GM23338 (cell line): ENCODE measurements around the gene RBMS2.

Experiments used
- NANOG ChIP-seq: IDR thresholded peaks from 2 replicates; pipeline ENCODE4 v1.6.1; 2016; ENCODE audit warnings: antibody characterized with exemption, borderline replicate concordance
- TF ChIP-seq, protein P1 (sequence below), 2 experiments: fragments of 200-600 bp in 1 of 2; sonication (generic) in 1 of 2; conservative IDR thresholded peaks; 2 replicates each; pipeline versions ENCODE4 v1.5.1 to v1.6.1; 2016 to 2017; ENCODE audit warnings: antibody characterized with exemption in 2 of 2, low read depth in 2 of 2, mild to moderate bottlenecking in 2 of 2, moderate library complexity in 1 of 2
- TF ChIP-seq, protein P2 (sequence below): IDR thresholded peaks from one replicate; pipeline ENCODE4 v1.6.1; 2018; ENCODE audit warnings: antibody characterized with exemption; ENCODE audit not compliant: unreplicated experiment

DNA sequence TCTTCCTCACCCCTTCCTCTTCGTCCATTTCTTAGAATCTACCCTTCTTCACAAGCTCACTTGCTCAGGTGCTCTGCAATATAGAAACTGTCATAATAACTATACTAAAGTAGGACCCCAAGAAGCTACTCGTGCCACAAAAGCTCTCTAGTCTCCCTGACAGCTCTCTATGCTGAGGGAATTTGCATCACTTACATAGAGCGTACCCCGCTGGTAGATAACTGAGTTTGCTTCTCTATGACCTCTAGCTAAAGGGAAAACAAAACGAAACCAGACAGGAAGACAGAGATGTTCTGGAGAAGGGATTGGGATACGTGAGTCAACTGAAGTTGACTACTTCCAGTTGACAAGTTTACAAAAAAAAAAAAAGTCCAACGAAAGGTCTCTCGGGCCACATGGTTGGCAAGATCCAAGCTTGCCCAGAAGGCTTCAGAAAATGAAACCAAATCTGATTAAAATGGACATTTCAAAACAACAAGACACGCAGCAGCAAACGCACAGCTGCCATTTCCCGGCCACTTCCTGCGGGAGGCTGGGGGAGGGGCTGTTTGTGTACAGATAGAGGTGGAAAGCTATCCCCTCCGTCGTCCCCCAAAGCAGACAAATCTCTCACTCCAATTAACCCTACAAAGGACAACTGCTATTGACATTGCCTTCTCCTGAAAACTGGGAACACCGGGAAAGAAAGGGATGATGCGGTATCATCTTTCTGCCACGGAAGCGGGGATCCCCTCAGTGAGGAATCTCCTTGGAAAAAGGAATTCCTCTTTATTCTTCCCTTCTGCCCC lies 107.2 kb downstream of the RBMS2 start:
- TF ChIP-seq, protein P1, sequence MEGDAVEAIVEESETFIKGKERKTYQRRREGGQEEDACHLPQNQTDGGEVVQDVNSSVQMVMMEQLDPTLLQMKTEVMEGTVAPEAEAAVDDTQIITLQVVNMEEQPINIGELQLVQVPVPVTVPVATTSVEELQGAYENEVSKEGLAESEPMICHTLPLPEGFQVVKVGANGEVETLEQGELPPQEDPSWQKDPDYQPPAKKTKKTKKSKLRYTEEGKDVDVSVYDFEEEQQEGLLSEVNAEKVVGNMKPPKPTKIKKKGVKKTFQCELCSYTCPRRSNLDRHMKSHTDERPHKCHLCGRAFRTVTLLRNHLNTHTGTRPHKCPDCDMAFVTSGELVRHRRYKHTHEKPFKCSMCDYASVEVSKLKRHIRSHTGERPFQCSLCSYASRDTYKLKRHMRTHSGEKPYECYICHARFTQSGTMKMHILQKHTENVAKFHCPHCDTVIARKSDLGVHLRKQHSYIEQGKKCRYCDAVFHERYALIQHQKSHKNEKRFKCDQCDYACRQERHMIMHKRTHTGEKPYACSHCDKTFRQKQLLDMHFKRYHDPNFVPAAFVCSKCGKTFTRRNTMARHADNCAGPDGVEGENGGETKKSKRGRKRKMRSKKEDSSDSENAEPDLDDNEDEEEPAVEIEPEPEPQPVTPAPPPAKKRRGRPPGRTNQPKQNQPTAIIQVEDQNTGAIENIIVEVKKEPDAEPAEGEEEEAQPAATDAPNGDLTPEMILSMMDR (conservative IDR thresholded peaks at IDR 0.05; ENCODE audit: low read depth in 2 of 2) = no peak
- no peak for TF ChIP-seq NANOG
- TF ChIP-seq, protein P2, sequence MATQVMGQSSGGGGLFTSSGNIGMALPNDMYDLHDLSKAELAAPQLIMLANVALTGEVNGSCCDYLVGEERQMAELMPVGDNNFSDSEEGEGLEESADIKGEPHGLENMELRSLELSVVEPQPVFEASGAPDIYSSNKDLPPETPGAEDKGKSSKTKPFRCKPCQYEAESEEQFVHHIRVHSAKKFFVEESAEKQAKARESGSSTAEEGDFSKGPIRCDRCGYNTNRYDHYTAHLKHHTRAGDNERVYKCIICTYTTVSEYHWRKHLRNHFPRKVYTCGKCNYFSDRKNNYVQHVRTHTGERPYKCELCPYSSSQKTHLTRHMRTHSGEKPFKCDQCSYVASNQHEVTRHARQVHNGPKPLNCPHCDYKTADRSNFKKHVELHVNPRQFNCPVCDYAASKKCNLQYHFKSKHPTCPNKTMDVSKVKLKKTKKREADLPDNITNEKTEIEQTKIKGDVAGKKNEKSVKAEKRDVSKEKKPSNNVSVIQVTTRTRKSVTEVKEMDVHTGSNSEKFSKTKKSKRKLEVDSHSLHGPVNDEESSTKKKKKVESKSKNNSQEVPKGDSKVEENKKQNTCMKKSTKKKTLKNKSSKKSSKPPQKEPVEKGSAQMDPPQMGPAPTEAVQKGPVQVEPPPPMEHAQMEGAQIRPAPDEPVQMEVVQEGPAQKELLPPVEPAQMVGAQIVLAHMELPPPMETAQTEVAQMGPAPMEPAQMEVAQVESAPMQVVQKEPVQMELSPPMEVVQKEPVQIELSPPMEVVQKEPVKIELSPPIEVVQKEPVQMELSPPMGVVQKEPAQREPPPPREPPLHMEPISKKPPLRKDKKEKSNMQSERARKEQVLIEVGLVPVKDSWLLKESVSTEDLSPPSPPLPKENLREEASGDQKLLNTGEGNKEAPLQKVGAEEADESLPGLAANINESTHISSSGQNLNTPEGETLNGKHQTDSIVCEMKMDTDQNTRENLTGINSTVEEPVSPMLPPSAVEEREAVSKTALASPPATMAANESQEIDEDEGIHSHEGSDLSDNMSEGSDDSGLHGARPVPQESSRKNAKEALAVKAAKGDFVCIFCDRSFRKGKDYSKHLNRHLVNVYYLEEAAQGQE = no peak
